Aorta (tissue), 5 donors: Measurements from ENCODE around the gene ANXA6. TPM values are rescaled to one million over a fixed set of nuclear protein-coding genes. Genes with fewer than 3 reads are reported as not detected.

Experiments
- ATAC-seq: fragments of 200-7000 bp; cut with Tn5 transposase; one replicate; pipeline ENCODE4 v1.9.1; 2022; ENCODE audit warnings: moderate library complexity; ENCODE audit not compliant: low FRiP score
- DNase-seq, 2 donors: peaks; one replicate each; pipeline ENCODE4 v3.0.0-alpha.2; 2020
- H3K27ac ChIP-seq, 2 donors: one replicate each; pipeline ENCODE4 v1.5.1; 2013; ENCODE audit warnings: low read length in 2 of 2, mild to moderate bottlenecking in 2 of 2, moderate library complexity in 2 of 2, control low read depth in 1 of 2, inconsistent platforms in 1 of 2, low read depth in 1 of 2
- H3K27me3 ChIP-seq, 2 donors: one replicate each; pipeline ENCODE4 v1.6.1; 2013; ENCODE audit warnings: control low read depth in 1 of 2, low read length in 1 of 2, mild to moderate bottlenecking in 1 of 2, moderate library complexity in 1 of 2; ENCODE audit not compliant: insufficient read depth in 2 of 2, control insufficient read depth in 1 of 2
- H3K36me3 ChIP-seq, 2 donors: one replicate each; pipeline ENCODE4 v1.6.1; 2013; ENCODE audit warnings: control low read depth in 1 of 2, low read length in 1 of 2, mild to moderate bottlenecking in 1 of 2; ENCODE audit not compliant: insufficient read depth in 2 of 2, control insufficient read depth in 1 of 2
- H3K4me1 ChIP-seq, 2 donors: one replicate each; pipeline ENCODE4 v1.6.1; 2013; ENCODE audit warnings: low read length in 2 of 2, control low read depth in 1 of 2, mild to moderate bottlenecking in 1 of 2, moderate library complexity in 1 of 2; ENCODE audit not compliant: insufficient read depth in 2 of 2, control insufficient read depth in 1 of 2
- H3K4me3 ChIP-seq, 2 donors: one replicate each; pipeline ENCODE4 v1.5.1; 2013; ENCODE audit warnings: low read length in 2 of 2, control low read depth in 1 of 2, mild to moderate bottlenecking in 1 of 2
- H3K9me3 ChIP-seq: one replicate; pipeline ENCODE4 v1.6.1; 2013; ENCODE audit warnings: mild to moderate bottlenecking, low read length; ENCODE audit not compliant: control insufficient read depth
- WGBS, 2 donors: extraction: QIAGEN DNeasy Blood & Tissue Kit; methylation state at CpG; one replicate each; pipeline ENCODE4 v1.1.7; 2013; 5-methylcytosine and 5-hydroxymethylcytosine counted together
- intact Hi-C, 2 donors: fragments of 100-400 bp; cut with DNase I; formaldehyde crosslinking; loops; one replicate each; pipeline versions ENCODE4 v1.14.2 to v1.15.0; 2022
- polyA plus RNA-seq, 2 donors: library from polyadenylated mRNA; stranded (reverse); fragments of 200-250 nt; gene quantifications; one replicate each; pipeline ENCODE4 v1.2.3, GENCODE V29; 2013
- total RNA-seq, 2 donors: library from RNA; stranded (reverse); fragmentation: NEBNext Ultra II Directional; extraction: Animal tissue kit (Norgen Biotek cat#: 25700); gene quantifications; one replicate each; pipeline ENCODE4 v1.2.1, GENCODE V29; 2021
- donor health status: healthy with polysubstance abuse.
- donor health status: Bipolar disorder and iron deficiency.
- donor health status: DM: no; HTN: no; CAD: no.
- donor health status: DM: no; HTN: no; CAD: no.
- donor health status: DM: yes; HTN: yes; CAD: no.

The ANXA6 gene
- total and polyA plus RNA-seq, 4 donors: 93.4 to 284 (median 232) TPM

- no peaks in the 10 kb centered on the region for H3K27me3 ChIP-seq
- ATAC-seq (no peak), DNase-seq (peak in 1 of 2 donors; percentile 61)
- H3K36me3 ChIP-seq: no peaks in the 10 kb centered on the region
- H3K9me3 ChIP-seq: no peaks in the 10 kb centered on the region
- H3K27ac ChIP-seq: no peak overlapping the region
- WGBS, 2 donors: 96% methylated on average over 6 of the region's 6 CpGs
- no peak overlapping the region for H3K4me3 ChIP-seq
- H3K4me1 ChIP-seq: no peaks in the 10 kb centered on the region
- intact Hi-C loops: no loop called here
Measured at GRCh38 chr5:151076616-151077015, 81.0 kb downstream of the ANXA6 start.

DNA sequence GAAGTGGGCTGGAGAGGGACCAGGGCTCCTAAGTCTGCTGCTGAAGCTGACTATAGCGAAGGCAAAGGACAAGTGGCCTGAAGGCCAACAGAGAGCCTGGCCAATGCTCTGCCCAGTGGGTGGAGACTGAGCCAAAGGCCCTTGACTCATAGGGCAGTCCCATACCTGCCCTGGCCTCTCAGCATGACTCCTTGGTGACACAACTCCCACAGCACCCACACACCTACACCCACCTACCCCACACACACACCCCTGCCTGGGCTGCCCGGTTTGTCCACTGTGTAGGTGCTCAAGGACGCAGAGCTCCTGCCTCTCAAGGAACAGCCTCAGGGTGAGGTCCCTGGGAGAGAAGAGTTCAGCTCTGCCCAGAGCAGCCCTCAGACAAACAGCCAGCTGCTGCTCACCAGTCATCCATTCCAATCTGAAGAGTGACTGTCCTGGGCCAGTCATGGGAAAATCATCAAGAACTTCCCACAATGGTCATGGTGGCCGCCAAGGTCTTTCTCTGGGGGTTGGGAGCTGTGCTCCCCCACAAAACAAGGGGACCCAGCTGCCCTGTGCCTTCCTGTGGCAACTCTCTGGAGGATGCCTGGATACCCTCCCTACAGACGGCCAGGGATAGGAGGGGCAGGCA is 81.8 kb downstream of the ANXA6 start:
- Histone ChIP-seq H3K36me3 (no peaks in the 10 kb centered on the region), H3K27me3 (no peaks in the 10 kb centered on the region), H3K4me3 (no peak overlapping the region), H3K4me1 (no peaks in the 10 kb centered on the region), H3K9me3 (no peaks in the 10 kb centered on the region), H3K27ac (no peak overlapping the region)
- WGBS, 2 donors: 81 to 86% methylated on average over 5 of the region's 5 CpGs
- peak in 1 of 2 donors; percentile 53 for DNase-seq
- intact Hi-C loops: no loop called here
- ATAC-seq: no peak

DNA sequence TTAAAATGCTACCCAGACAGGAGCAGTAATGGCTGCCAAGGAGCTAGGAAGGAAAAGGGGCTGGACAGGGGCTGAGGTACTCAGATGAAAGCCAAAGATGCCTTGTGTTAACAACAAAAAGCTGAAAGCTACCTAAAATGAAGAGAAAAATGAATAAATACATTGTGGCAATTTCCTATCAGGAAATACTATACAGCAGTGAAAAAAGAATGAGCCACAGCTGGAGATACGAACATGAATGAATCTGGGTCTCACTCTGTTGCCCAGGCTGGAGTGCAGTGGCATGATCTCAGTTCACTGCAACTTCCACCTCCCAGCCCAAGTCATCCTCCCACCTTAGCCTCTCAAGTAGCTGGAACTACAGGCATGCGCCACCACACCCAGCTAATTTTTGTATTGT is 83.0 kb downstream of the ANXA6 start:
- H3K9me3 ChIP-seq: no peaks in the 10 kb centered on the region
- ATAC-seq: no peak
- intact Hi-C loops: no loop called here
- H3K27me3 ChIP-seq: no peaks in the 10 kb centered on the region
- no peaks in the 10 kb centered on the region for H3K4me1 ChIP-seq
- H3K36me3 ChIP-seq: no peaks in the 10 kb centered on the region
- peak overlapping the region in 1 of 2 donors; percentile 3 for H3K27ac ChIP-seq
- 98 to 99% methylated on average over 2 of the region's 2 CpGs for WGBS, 2 donors
- no peak for DNase-seq
- H3K4me3 ChIP-seq: no peak overlapping the region

- Histone ChIP-seq H3K4me1 (no peaks in the 10 kb centered on the region), H3K36me3 (no peaks in the 10 kb centered on the region), H3K9me3 (no peaks in the 10 kb centered on the region), H3K27me3 (no peaks in the 10 kb centered on the region), H3K4me3 (no peak overlapping the region), H3K27ac (no peak overlapping the region)
- 97 to 98% methylated on average over 2 of the region's 2 CpGs for WGBS, 2 donors
- DNase-seq (no peak), ATAC-seq (no peak)
- intact Hi-C loops: no loop called here
Measured at GRCh38 chr5:151073280-151073679, 84.3 kb downstream of the ANXA6 start.

- H3K4me1 ChIP-seq: no peaks in the 10 kb centered on the region
- ATAC-seq: no peak
- intact Hi-C loops: no loop called here
Measured at GRCh38 chr5:151072630-151073025, 85.0 kb downstream of the ANXA6 start.

GRCh38 chr5:151071848-151072629 is 85.5 kb downstream of the ANXA6 start:
- H3K4me3 ChIP-seq: no peak overlapping the region
- H3K9me3 ChIP-seq: no peaks in the 10 kb centered on the region
- peak overlapping the region in 1 of 2 donors; percentile 7 for H3K27ac ChIP-seq
- no peak for DNase-seq
- no peaks in the 10 kb centered on the region for H3K4me1 ChIP-seq
- intact Hi-C loops: no loop called here
- WGBS, 2 donors: 90 to 91% methylated on average over 10 of the region's 10 CpGs
- H3K36me3 ChIP-seq: no peaks in the 10 kb centered on the region
- no peaks in the 10 kb centered on the region for H3K27me3 ChIP-seq
- ATAC-seq: no peak

More at GRCh38 chr5:151072630-151073025, 85.0 kb downstream of the ANXA6 start:
- Histone ChIP-seq H3K9me3 (no peaks in the 10 kb centered on the region), H3K4me3 (no peak overlapping the region), H3K27ac (peak overlapping the region in 1 of 2 donors; percentile 5), H3K27me3 (no peaks in the 10 kb centered on the region), H3K36me3 (no peaks in the 10 kb centered on the region)
- 69 to 73% methylated on average over 5 of the region's 5 CpGs for WGBS, 2 donors
- DNase-seq: no peak

DNA sequence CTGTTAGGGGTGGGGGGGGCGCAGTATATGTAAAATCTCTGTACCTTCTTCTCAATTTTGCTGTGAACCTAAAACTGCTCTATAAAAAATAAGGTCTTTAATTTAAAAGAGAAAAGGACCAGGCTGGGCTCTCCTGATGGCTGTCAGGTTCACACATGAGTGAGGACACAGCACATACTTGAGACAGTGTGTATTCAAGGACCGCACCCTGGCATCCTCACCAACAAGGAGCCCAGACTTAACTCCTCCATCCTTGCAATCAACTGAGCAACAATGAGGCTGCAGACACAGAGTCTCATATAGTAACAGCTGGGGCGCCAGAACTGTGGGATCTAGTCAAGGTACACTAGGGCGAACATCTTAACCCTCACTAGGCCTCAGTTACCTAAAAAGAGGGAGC is 86.6 kb downstream of the ANXA6 start:
- DNase-seq (no peak), ATAC-seq (no peak)
- Histone ChIP-seq H3K4me3 (no peak overlapping the region), H3K9me3 (no peaks in the 10 kb centered on the region), H3K4me1 (no peaks in the 10 kb centered on the region), H3K36me3 (no peaks in the 10 kb centered on the region), H3K27ac (no peak overlapping the region), H3K27me3 (no peaks in the 10 kb centered on the region)
- intact Hi-C loops: no loop called here
- WGBS, 2 donors: 97 to 99% methylated on average over 4 of the region's 4 CpGs

- H3K27ac ChIP-seq: no peak overlapping the region
- intact Hi-C loops: no loop called here
- no peak for ATAC-seq
- 83 to 86% methylated on average over 2 of the region's 2 CpGs for WGBS, 2 donors
- no peak overlapping the region for H3K4me3 ChIP-seq
- H3K9me3 ChIP-seq: no peaks in the 10 kb centered on the region
- no peak for DNase-seq
- H3K4me1 ChIP-seq: no peaks in the 10 kb centered on the region
- H3K27me3 ChIP-seq: no peaks in the 10 kb centered on the region
- H3K36me3 ChIP-seq: no peaks in the 10 kb centered on the region
Measured at GRCh38 chr5:151070449-151070848, 87.1 kb downstream of the ANXA6 start.
